Putamen (tissue), 1 donor: ENCODE measurements around the gene NUDT12.

ENCODE experiments used
- DNase-seq: peaks from one replicate; pipeline ENCODE4 v3.0.0-alpha.2; 2016; ENCODE audit warnings: low spot score

The NUDT12 gene

GRCh38 chr5:103541114-103541513, 21.5 kb downstream of the NUDT12 start:
- DNase-seq: no peak

- DNase-seq: no peak
Observed at GRCh38 chr5:103539376-103540330, 22.9 kb downstream of the NUDT12 start.

GRCh38 chr5:103532086-103532734, 30.4 kb downstream of the NUDT12 start:
- no peak for DNase-seq

GRCh38 chr5:103526164-103526915, 36.2 kb downstream of the NUDT12 start:
- no peak for DNase-seq

- DNase-seq: no peak
Observed at GRCh38 chr5:103525361-103525760, 37.2 kb downstream of the NUDT12 start.

GRCh38 chr5:103523319-103523718, 39.3 kb downstream of the NUDT12 start:
- DNase-seq: no peak

GRCh38 chr5:103522586-103522985, 40.0 kb downstream of the NUDT12 start:
- no peak for DNase-seq

- DNase-seq: no peak
Observed at GRCh38 chr5:103519550-103519949, 43.0 kb downstream of the NUDT12 start.

GRCh38 chr5:103514371-103514770, 48.2 kb downstream of the NUDT12 start:
- no peak for DNase-seq

- no peak for DNase-seq
Observed at GRCh38 chr5:103513701-103514100, 48.9 kb downstream of the NUDT12 start.

GRCh38 chr5:103512500-103512899, 50.1 kb downstream of the NUDT12 start:
- no peak for DNase-seq

GRCh38 chr5:103511554-103511885, 51.1 kb downstream of the NUDT12 start:
- DNase-seq: no peak

GRCh38 chr5:103510851-103511553, 51.6 kb downstream of the NUDT12 start:
- DNase-seq: no peak

GRCh38 chr5:103505581-103506305, 56.8 kb downstream of the NUDT12 start:
- no peak for DNase-seq

- DNase-seq: no peak
Observed at GRCh38 chr5:103503066-103503465, 59.5 kb downstream of the NUDT12 start.

- DNase-seq: no peak
Observed at GRCh38 chr5:103502662-103503061, 59.9 kb downstream of the NUDT12 start.
